ENCODE measurements around the gene ST3GAL5.

- no peak for TF ChIP-seq CTCF (conservative IDR thresholded peaks at IDR 0.05; ENCODE audit: low read depth in 2 of 2)
- no peak for TF ChIP-seq EZH2 (IDR thresholded peaks at IDR 0.05; ENCODE audit: low read depth, unreplicated experiment)
- TF ChIP-seq CREB1 (CRISPR knock-in tag; IDR thresholded peaks at IDR 0.05; ENCODE audit: low read depth): no peak
- TF ChIP-seq EZH2phosphoT487 (IDR thresholded peaks at IDR 0.05; ENCODE audit: unreplicated experiment): no peak
- no peak for TF ChIP-seq POLR2AphosphoS5 (IDR thresholded peaks at IDR 0.05; ENCODE audit: low read depth)
- TF ChIP-seq REST (IDR thresholded peaks at IDR 0.05; ENCODE audit: unreplicated experiment): no peak
- TF ChIP-seq ZNF331 (CRISPR knock-in tag; IDR thresholded peaks at IDR 0.05; ENCODE audit: low read depth): no peak
- TF ChIP-seq JUNB (IDR thresholded peaks at IDR 0.05; ENCODE audit: unreplicated experiment): no peak
Measured at GRCh38 chr2:85886141-85886540, 2.6 kb downstream of the ST3GAL5 start.

Measured in GM23338 (cell line).